ENCODE measurements around the gene COG1. TPM values are rescaled to one million over a fixed set of nuclear protein-coding genes. Genes with fewer than 3 reads are reported as not detected.

Gene COG1
- total RNA-seq, 2 donors from 2014 or later = 34.6 to 52.5 TPM

DNA sequence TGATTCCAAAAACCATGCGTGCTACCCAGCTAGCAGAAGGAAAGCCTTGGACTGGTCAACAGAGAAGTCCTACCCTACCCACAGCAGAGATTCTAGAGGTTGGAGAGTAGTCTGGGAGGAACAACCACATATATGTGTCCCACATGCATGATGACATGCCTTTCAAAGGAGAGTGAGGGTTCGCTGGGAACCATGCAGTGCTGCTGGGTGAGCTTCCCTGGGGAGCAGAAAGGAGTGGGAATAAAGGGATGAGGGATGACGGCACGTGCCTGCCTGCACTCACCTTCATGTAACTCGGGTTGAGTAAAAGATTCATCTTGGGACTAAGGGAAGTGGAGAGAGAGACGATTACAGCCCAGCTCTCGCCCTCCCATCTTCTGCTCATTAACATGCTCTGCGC lies 59.0 kb downstream of the COG1 start:
- Histone ChIP-seq H3K27ac (no peak overlapping the region), H3K27me3 (replicated peaks; ENCODE audit: insufficient read depth) (no peaks in the 10 kb centered on the region), H3K4me3 (no peak overlapping the region), H3K4me1 (replicated peaks) (no peaks in the 10 kb centered on the region), H3K9me3 (no peaks in the 10 kb centered on the region), H3K36me3 (no peaks in the 10 kb centered on the region)
- TF ChIP-seq, protein P1, sequence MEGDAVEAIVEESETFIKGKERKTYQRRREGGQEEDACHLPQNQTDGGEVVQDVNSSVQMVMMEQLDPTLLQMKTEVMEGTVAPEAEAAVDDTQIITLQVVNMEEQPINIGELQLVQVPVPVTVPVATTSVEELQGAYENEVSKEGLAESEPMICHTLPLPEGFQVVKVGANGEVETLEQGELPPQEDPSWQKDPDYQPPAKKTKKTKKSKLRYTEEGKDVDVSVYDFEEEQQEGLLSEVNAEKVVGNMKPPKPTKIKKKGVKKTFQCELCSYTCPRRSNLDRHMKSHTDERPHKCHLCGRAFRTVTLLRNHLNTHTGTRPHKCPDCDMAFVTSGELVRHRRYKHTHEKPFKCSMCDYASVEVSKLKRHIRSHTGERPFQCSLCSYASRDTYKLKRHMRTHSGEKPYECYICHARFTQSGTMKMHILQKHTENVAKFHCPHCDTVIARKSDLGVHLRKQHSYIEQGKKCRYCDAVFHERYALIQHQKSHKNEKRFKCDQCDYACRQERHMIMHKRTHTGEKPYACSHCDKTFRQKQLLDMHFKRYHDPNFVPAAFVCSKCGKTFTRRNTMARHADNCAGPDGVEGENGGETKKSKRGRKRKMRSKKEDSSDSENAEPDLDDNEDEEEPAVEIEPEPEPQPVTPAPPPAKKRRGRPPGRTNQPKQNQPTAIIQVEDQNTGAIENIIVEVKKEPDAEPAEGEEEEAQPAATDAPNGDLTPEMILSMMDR (IDR thresholded peaks at IDR 0.05) = no peak
- no peak for TF ChIP-seq POLR2A (IDR thresholded peaks at IDR 0.05)
- no peak for TF ChIP-seq POLR2AphosphoS5 (IDR thresholded peaks at IDR 0.05)
- 91% methylated on average over 8 of the region's 8 CpGs for WGBS
- intact Hi-C loops (cut with DNase I) = loop anchor here (10.0 kb wide), 1 partner anchor 63 kb away; the partner anchor contains the start of gene CDC42EP4
- DNase-seq (ENCODE audit: low spot score) = no peak

DNA sequence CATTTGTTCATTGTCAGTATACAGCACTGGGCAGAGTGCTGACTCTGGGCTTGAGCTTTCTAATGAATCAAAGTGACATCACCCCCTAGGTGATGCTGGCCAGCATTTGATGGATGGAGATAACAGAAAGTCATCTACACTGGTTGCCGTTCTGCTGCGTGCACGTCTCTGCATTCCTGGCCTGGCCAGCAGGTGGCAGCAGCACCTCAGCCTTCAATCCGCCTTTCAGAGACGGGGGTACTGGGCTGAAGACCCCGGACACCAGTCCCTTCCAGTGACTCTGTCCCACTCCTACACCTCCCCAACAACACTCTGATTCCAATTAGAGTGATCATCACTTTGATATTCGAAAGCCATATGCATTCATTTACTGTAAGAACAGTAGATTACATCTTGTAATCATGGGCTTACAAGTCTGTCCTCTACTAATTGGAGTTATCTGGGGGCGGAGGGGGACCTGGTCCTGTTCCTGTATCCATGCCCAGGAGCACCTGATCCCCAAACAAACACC lies 62.9 kb downstream of the COG1 start:
- Histone ChIP-seq H3K36me3 (no peaks in the 10 kb centered on the region), H3K27me3 (replicated peaks; ENCODE audit: insufficient read depth) (no peaks in the 10 kb centered on the region), H3K4me3 (no peak overlapping the region), H3K4me1 (replicated peaks) (no peaks in the 10 kb centered on the region), H3K27ac (no peak overlapping the region), H3K9me3 (no peaks in the 10 kb centered on the region)
- WGBS = 6% methylated on average over 8 of the region's 8 CpGs
- DNase-seq (ENCODE audit: low spot score) = peak; percentile 41
- peak; percentile 60 for TF ChIP-seq POLR2AphosphoS5 (IDR thresholded peaks at IDR 0.05)
- TF ChIP-seq POLR2A (IDR thresholded peaks at IDR 0.05) = no peak
- TF ChIP-seq, protein P1 (IDR thresholded peaks at IDR 0.05) = peak; percentile 97 to 99 (median 98)
- intact Hi-C loops (cut with DNase I) = loop anchor here (1.0 to 10.0 kb wide), 2 partner anchors 59 to 114 kb away; partner anchors contain the start of gene CDC42EP4

DNA sequence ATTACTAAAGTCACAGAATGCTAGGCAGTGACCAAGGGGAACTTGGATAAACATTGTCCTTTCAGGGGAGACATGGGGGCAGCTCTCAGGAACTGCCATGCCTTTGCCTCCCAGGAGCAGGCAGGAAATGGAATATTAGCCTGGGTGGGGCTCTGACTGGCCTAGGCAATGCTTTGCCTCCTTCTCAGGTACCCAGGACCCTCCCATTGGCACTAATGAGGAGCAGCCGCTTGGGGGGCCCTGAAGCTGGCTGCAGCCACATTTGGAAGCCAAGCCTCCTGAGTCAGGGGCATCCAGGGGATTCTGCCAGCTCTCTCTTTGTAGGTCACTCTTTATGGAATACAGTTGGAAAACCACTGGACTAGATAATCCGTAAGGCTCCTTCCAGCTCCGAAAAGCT lies 63.4 kb downstream of the COG1 start:
- H3K36me3 ChIP-seq = no peaks in the 10 kb centered on the region
- intact Hi-C loops (cut with DNase I) = loop anchor here (10.0 kb wide), 1 partner anchor 59 kb away; the partner anchor contains the start of gene CDC42EP4
- no peaks in the 10 kb centered on the region for H3K9me3 ChIP-seq
- no peaks in the 10 kb centered on the region for H3K4me1 ChIP-seq (replicated peaks)
- no peak overlapping the region for H3K4me3 ChIP-seq
- H3K27ac ChIP-seq = no peak overlapping the region
- no peak for TF ChIP-seq POLR2AphosphoS5 (IDR thresholded peaks at IDR 0.05)
- TF ChIP-seq POLR2A (IDR thresholded peaks at IDR 0.05) = no peak
- TF ChIP-seq, protein P1 (IDR thresholded peaks at IDR 0.05) = no peak
- H3K27me3 ChIP-seq (replicated peaks; ENCODE audit: insufficient read depth) = no peaks in the 10 kb centered on the region
- 89% methylated on average over 3 of the region's 3 CpGs for WGBS
- DNase-seq (ENCODE audit: low spot score) = no peak

GRCh38 chr17:73257516-73257915 lies 64.7 kb downstream of the COG1 start:
- no peak for DNase-seq (ENCODE audit: low spot score)
- 85% methylated on average over 6 of the region's 6 CpGs for WGBS
- no peaks in the 10 kb centered on the region for H3K27me3 ChIP-seq (replicated peaks; ENCODE audit: insufficient read depth)

More at GRCh38 chr17:73257516-73257915, 64.7 kb downstream of the COG1 start:
- TF ChIP-seq POLR2AphosphoS5 (IDR thresholded peaks at IDR 0.05) (no peak), POLR2A (IDR thresholded peaks at IDR 0.05) (no peak)
- TF ChIP-seq, protein P1 (IDR thresholded peaks at IDR 0.05) = no peak
- Histone ChIP-seq H3K4me3 (no peak overlapping the region), H3K4me1 (replicated peaks) (peaks cover 3% of the 10 kb centered on the region), H3K27ac (no peak overlapping the region), H3K36me3 (no peaks in the 10 kb centered on the region), H3K9me3 (no peaks in the 10 kb centered on the region)
- intact Hi-C loops (cut with DNase I) = loop anchor here (10.0 kb wide), 1 partner anchor 57 kb away; the partner anchor contains the start of gene CDC42EP4

Other genes starting within 250 kb of the COG1 start
- 10 to 100 TPM; 15.1 to 29.7 TPM for gene SLC39A11, start 100.4 kb upstream of the COG1 start, total RNA-seq
- gene SSTR2, start 28.0 kb upstream of the COG1 start, total RNA-seq = under 1 TPM; 0.40 to 0.46 TPM
- gene CPSF4L, start 68.8 kb downstream of the COG1 start, total RNA-seq = not detected
- gene CDC42EP4, start 118.9 kb downstream of the COG1 start, total RNA-seq = 100 to 1,000 TPM; 119 to 186 TPM

All from prostate gland (tissue), 2 donors.